Neural cell (in vitro differentiated cells): ENCODE data around the gene PP2D1.

Experiments used
- CTCF ChIP-seq: fragments of 450-650 bp; IDR thresholded peaks from 2 replicates; pipeline ENCODE4 v1.5.1; 2014; ENCODE audit warnings: antibody characterized with exemption, mild to moderate bottlenecking, moderate library complexity; ENCODE audit not compliant: poor library complexity, severe bottlenecking
- EZH2 ChIP-seq: fragments of 200-600, 300-800 bp; shearing (Covaris generic), sonication (generic); IDR thresholded peaks from 2 replicates; pipeline ENCODE4 v1.6.1; 2014; ENCODE audit warnings: antibody characterized with exemption, low read length, borderline replicate concordance, mild to moderate bottlenecking; ENCODE audit not compliant: insufficient read depth, poor library complexity, severe bottlenecking
- RAD21 ChIP-seq: fragments of 450-650 bp; conservative IDR thresholded peaks from 2 replicates; pipeline ENCODE4 v1.6.1; 2014; ENCODE audit warnings: antibody characterized with exemption, mild to moderate bottlenecking, moderate library complexity

GRCh38 chr3:20035019-20035418 lies 23.0 kb upstream of the PP2D1 start:
- no peak for TF ChIP-seq RAD21
- no peak for TF ChIP-seq CTCF
- no peak for TF ChIP-seq EZH2
